22Rv1 (cell line): ENCODE measurements around the gene TEX52.
A peak's percentile ranks its signal among the peaks of the same experiment; 100 is the strongest.

Experiments
- H3K27ac ChIP-seq: fragments of 450-650 bp; 2 replicates; pipeline ENCODE4 v1.5.1; 2017
- ZFX ChIP-seq: fragments of 450-650 bp; IDR thresholded peaks from 2 replicates; pipeline ENCODE4 v1.6.1; 2017; ENCODE audit warnings: antibody characterized with exemption, borderline replicate concordance
- TF ChIP-seq, protein P1 (sequence below): fragments of 450-650 bp; IDR thresholded peaks from 2 replicates; pipeline ENCODE4 v1.5.1; 2017; ENCODE audit warnings: mild to moderate bottlenecking

Gene TEX52

DNA sequence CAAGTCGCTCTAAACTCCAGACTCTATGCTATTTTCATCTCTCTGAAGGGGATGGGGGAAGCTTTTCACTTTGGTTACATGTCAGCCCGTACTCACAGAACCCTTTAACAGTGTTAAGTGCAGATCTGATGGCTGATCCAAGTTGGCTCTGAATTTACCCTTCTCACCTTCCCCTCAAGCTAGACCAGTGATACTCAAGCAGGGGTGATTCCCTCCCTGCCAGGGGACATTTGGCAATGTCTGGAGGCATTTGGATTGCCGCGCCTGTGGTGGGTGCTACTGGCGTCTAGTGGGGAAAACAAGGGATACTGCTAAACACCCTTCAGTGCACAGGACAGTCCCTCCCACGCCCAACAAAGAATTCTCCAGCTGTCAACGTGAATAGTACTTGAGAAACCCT lies 6.0 kb upstream of the TEX52 start:
- TF ChIP-seq, protein P1, sequence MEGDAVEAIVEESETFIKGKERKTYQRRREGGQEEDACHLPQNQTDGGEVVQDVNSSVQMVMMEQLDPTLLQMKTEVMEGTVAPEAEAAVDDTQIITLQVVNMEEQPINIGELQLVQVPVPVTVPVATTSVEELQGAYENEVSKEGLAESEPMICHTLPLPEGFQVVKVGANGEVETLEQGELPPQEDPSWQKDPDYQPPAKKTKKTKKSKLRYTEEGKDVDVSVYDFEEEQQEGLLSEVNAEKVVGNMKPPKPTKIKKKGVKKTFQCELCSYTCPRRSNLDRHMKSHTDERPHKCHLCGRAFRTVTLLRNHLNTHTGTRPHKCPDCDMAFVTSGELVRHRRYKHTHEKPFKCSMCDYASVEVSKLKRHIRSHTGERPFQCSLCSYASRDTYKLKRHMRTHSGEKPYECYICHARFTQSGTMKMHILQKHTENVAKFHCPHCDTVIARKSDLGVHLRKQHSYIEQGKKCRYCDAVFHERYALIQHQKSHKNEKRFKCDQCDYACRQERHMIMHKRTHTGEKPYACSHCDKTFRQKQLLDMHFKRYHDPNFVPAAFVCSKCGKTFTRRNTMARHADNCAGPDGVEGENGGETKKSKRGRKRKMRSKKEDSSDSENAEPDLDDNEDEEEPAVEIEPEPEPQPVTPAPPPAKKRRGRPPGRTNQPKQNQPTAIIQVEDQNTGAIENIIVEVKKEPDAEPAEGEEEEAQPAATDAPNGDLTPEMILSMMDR = no peak
- no peak for TF ChIP-seq ZFX

GRCh38 chr12:2860170-2860569 lies 3.3 kb upstream of the TEX52 start:
- H3K27ac ChIP-seq = no peak overlapping the region
- no peak for TF ChIP-seq ZFX
- TF ChIP-seq, protein P1 = no peak

More for the DNA sequence above, 6.0 kb upstream of the TEX52 start:
- no peak overlapping the region for H3K27ac ChIP-seq

GRCh38 chr12:2858944-2859421 lies 2.1 kb upstream of the TEX52 start:
- TF ChIP-seq, protein P1 = no peak
- no peak for TF ChIP-seq ZFX
- H3K27ac ChIP-seq = peak overlapping the region; percentile 29; the same call in 1 of the 2 replicates

- TF ChIP-seq ZFX = no peak
- TF ChIP-seq, protein P1 = no peak
- H3K27ac ChIP-seq = peak overlapping the region; percentile 29; the same call in 1 of the 2 replicates
Measured at GRCh38 chr12:2858334-2858733, 1.5 kb upstream of the TEX52 start.

GRCh38 chr12:2857576-2857975 lies 737 bp upstream of the TEX52 start:
- peak overlapping the region; percentile 29; the same call in 1 of the 2 replicates for H3K27ac ChIP-seq
- TF ChIP-seq ZFX = no peak
- TF ChIP-seq, protein P1 = no peak

- H3K27ac ChIP-seq = no peak overlapping the region
- no peak for TF ChIP-seq ZFX
- TF ChIP-seq, protein P1 = no peak
Measured at GRCh38 chr12:2856051-2856450, 788 bp downstream of the TEX52 start.

DNA sequence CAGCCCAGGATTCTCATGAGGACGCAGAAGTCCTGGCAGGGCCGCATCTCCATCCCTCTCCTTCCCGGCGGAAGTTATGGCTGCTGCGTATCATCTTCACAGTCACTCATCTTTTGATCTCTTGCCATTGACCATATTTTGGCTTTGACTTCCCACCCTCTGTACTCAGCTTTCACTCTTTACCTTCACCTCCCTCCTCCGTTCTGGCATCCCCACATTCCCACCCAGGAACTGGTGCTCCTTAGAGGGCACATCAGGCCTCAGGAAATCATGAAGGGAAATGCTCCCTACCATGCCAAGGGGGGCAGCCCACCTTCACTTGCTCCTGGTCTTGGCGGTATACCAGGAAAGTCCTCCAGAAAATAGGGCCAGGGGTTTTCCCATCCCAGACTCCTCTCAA lies 1.3 kb downstream of the TEX52 start:
- TF ChIP-seq, protein P1 = no peak
- no peak for TF ChIP-seq ZFX
- H3K27ac ChIP-seq = no peak overlapping the region
